GM19438 (cell line): ENCODE data around the gene NCAPH2.

Experiments
- ATAC-seq: cut with Tn5 transposase; IDR thresholded peaks from one replicate; pipeline ENCODE4 v1.9.1; 2021; ENCODE audit warnings: low read depth; ENCODE audit not compliant: unreplicated experiment

The NCAPH2 gene

GRCh38 chr22:50473855-50474671, 34.0 kb upstream of the NCAPH2 start:
- no peak for ATAC-seq

GRCh38 chr22:50474710-50475651, 33.0 kb upstream of the NCAPH2 start, which contains the start of gene SBF1:
TSS of gene SBF1 (minus strand) at chr22:50475035. CDS start at chr22:50474840, 195 bp downstream.
- peak; percentile 67 for ATAC-seq

GRCh38 chr22:50475652-50476002, 32.4 kb upstream of the NCAPH2 start:
- no peak for ATAC-seq

- ATAC-seq: no peak
Measured at GRCh38 chr22:50476868-50477267, 31.2 kb upstream of the NCAPH2 start.

- ATAC-seq: no peak
Measured at GRCh38 chr22:50477923-50478322, 30.1 kb upstream of the NCAPH2 start.

GRCh38 chr22:50479721-50480120, 28.3 kb upstream of the NCAPH2 start:
- no peak for ATAC-seq

GRCh38 chr22:50481045-50481439, 27.0 kb upstream of the NCAPH2 start:
- no peak for ATAC-seq

- ATAC-seq: no peak
Measured at GRCh38 chr22:50481440-50482106, 26.5 kb upstream of the NCAPH2 start, which contains the start of gene ADM2. TSS of gene ADM2 (plus strand) at chr22:50481543. CDS start at chr22:50481848, 305 bp downstream.

- no peak for ATAC-seq
Measured at GRCh38 chr22:50482107-50483074, 25.6 kb upstream of the NCAPH2 start.

- ATAC-seq: no peak
Measured at GRCh38 chr22:50483106-50483505, 24.9 kb upstream of the NCAPH2 start.

- ATAC-seq: no peak
Measured at GRCh38 chr22:50483556-50483955, 24.5 kb upstream of the NCAPH2 start.

GRCh38 chr22:50483977-50484853, 23.8 kb upstream of the NCAPH2 start:
- no peak for ATAC-seq

- ATAC-seq: no peak
Measured at GRCh38 chr22:50485221-50486131, 22.5 kb upstream of the NCAPH2 start.

- no peak for ATAC-seq
Measured at GRCh38 chr22:50486561-50487289, 21.3 kb upstream of the NCAPH2 start, which contains the start of gene MIOX. TSS of gene MIOX (plus strand) at chr22:50486859. CDS start at chr22:50486898, 39 bp downstream.

- no peak for ATAC-seq
Measured at GRCh38 chr22:50487290-50488005, 20.6 kb upstream of the NCAPH2 start.

- ATAC-seq: no peak
Measured at GRCh38 chr22:50488006-50488677, 19.9 kb upstream of the NCAPH2 start.
